Keratinocyte (primary cell): ENCODE data around the gene LYZL2.

Experiments used
- EZH2 ChIP-seq: IDR thresholded peaks from one replicate; pipeline ENCODE4 v1.6.1; 2012; ENCODE audit warnings: inconsistent platforms, mild to moderate bottlenecking, low read length, moderate library complexity
- TF ChIP-seq, protein P1 (sequence below), 3 experiments: IDR thresholded peaks in 1 of 3; conservative IDR thresholded peaks in 1 of 3; optimal IDR thresholded peaks in 1 of 3; 2 replicates in 2 of 3; 3 replicates in 1 of 3; pipeline versions ENCODE3 to v1.5.1; 2011; ENCODE audit warnings: low read length in 3 of 3, mild to moderate bottlenecking in 3 of 3, moderate library complexity in 2 of 3, control low read depth in 1 of 3, inconsistent platforms in 1 of 3; ENCODE audit not compliant: insufficient read depth in 2 of 3; ENCODE audit errors: extremely low read depth in 1 of 3

DNA sequence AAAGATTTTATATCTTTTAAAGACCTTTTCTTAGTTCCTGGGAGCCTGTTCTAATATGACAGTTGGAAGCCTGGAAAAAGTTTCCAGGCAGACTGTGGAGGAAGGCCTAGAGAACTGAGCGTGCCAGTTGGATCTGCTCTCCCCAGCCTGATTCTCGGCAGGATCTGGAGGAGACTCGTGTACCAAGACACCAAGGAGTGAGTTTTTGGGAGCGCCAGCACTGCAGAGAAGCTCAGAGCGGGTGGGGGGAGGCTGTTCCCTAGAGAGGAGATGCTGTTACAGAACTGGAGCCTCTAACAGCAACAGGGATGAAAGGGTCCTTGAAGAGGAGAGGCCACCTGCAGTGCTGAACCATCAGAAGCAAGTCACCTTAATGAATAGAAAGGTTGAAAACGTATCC is 52.9 kb downstream of the LYZL2 start:
- TF ChIP-seq, protein P1, sequence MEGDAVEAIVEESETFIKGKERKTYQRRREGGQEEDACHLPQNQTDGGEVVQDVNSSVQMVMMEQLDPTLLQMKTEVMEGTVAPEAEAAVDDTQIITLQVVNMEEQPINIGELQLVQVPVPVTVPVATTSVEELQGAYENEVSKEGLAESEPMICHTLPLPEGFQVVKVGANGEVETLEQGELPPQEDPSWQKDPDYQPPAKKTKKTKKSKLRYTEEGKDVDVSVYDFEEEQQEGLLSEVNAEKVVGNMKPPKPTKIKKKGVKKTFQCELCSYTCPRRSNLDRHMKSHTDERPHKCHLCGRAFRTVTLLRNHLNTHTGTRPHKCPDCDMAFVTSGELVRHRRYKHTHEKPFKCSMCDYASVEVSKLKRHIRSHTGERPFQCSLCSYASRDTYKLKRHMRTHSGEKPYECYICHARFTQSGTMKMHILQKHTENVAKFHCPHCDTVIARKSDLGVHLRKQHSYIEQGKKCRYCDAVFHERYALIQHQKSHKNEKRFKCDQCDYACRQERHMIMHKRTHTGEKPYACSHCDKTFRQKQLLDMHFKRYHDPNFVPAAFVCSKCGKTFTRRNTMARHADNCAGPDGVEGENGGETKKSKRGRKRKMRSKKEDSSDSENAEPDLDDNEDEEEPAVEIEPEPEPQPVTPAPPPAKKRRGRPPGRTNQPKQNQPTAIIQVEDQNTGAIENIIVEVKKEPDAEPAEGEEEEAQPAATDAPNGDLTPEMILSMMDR (optimal IDR thresholded peaks at IDR 0.05 in 1 of 3, IDR thresholded peaks at IDR 0.05 in 1 of 3, conservative IDR thresholded peaks at IDR 0.05 in 1 of 3; ENCODE audit: extremely low read depth in 1 of 3, insufficient read depth in 2 of 3, low read length in 3 of 3): no peak
- TF ChIP-seq EZH2: no peak
